OCI-LY1 (cell line): Measurements from ENCODE around the gene MACF1.

Experiments
- H2AFZ ChIP-seq: fragments of 200-600 bp; sonication (generic), shearing (Covaris generic); 2 replicates; pipeline ENCODE4 v1.6.0; 2014; ENCODE audit warnings: antibody characterized with exemption, mild to moderate bottlenecking, low read length
- H3F3A ChIP-seq: fragments of 200-600 bp; sonication (generic), shearing (Covaris generic); 2 replicates; pipeline ENCODE4 v1.6.0; 2014; ENCODE audit warnings: mild to moderate bottlenecking, antibody characterized with exemption, low read length, moderate library complexity; ENCODE audit not compliant: insufficient read depth
- H3K27ac ChIP-seq: fragments of 200-600 bp; sonication (generic); 2 replicates; pipeline ENCODE4 v1.5.1; 2014; ENCODE audit warnings: low read length, mixed run types, mild to moderate bottlenecking, low read depth; ENCODE audit not compliant: poor library complexity, severe bottlenecking
- H3K27me3 ChIP-seq: fragments of 200-600 bp; sonication (generic); 2 replicates; pipeline ENCODE4 v1.6.0; 2014; ENCODE audit warnings: antibody characterized with exemption, mild to moderate bottlenecking, low read length, moderate library complexity; ENCODE audit not compliant: insufficient read depth
- H3K36me3 ChIP-seq: fragments of 200-600 bp; sonication (generic); 2 replicates; pipeline ENCODE4 v1.6.1; 2014; ENCODE audit warnings: mild to moderate bottlenecking, antibody characterized with exemption, low read length, moderate library complexity, mixed read lengths; ENCODE audit not compliant: insufficient read depth
- H3K4me1 ChIP-seq: fragments of 200-600 bp; sonication (generic); 2 replicates; pipeline ENCODE4 v1.5.1; 2014; ENCODE audit warnings: mild to moderate bottlenecking, low read length, moderate library complexity; ENCODE audit not compliant: insufficient read depth, severe bottlenecking
- H3K4me2 ChIP-seq: fragments of 200-600 bp; sonication (generic), shearing (Covaris generic); 2 replicates; pipeline ENCODE4 v1.6.1; 2014; ENCODE audit warnings: low read length
- H3K4me3 ChIP-seq: fragments of 200-600 bp; sonication (generic); 2 replicates; pipeline ENCODE4 v1.5.1; 2014; ENCODE audit warnings: low read length, low read depth, mild to moderate bottlenecking, mixed read lengths; ENCODE audit not compliant: poor library complexity, severe bottlenecking
- H3K79me2 ChIP-seq: fragments of 200-600 bp; shearing (Covaris generic); 2 replicates; pipeline ENCODE4 v1.6.1; 2016; ENCODE audit warnings: mixed run types, low read length, mixed read lengths; ENCODE audit not compliant: insufficient read depth
- H3K9ac ChIP-seq: fragments of 200-600 bp; sonication (generic), shearing (Covaris generic); 2 replicates; pipeline ENCODE4 v1.6.1; 2014; ENCODE audit warnings: mild to moderate bottlenecking, low read length, mixed read lengths
- H3K9me2 ChIP-seq: fragments of 200-600 bp; sonication (generic), shearing (Covaris generic); 2 replicates; pipeline ENCODE4 v1.6.1; 2014; ENCODE audit warnings: low read depth, mild to moderate bottlenecking, low read length, mixed read lengths
- H3K9me3 ChIP-seq: fragments of 200-600 bp; shearing (Covaris generic); 2 replicates; pipeline ENCODE4 v1.6.1; 2014; ENCODE audit warnings: low read length, mixed read lengths
- H4K20me1 ChIP-seq: fragments of 200-600 bp; sonication (generic), shearing (Covaris generic); 2 replicates; pipeline ENCODE4 v1.6.0; 2016; ENCODE audit warnings: mild to moderate bottlenecking, low read length; ENCODE audit not compliant: insufficient read depth
- CTCF ChIP-seq: fragments of 200-600 bp; sonication (generic), shearing (Covaris generic); IDR thresholded peaks from 2 replicates; pipeline ENCODE4 v1.5.1; 2017; ENCODE audit warnings: mild to moderate bottlenecking, antibody characterized with exemption, low read length, moderate library complexity, mixed read lengths
- EZH2 ChIP-seq: fragments of 200-600 bp; sonication (generic), shearing (Covaris generic); IDR thresholded peaks from 2 replicates; pipeline ENCODE4 v1.8.0; 2017; ENCODE audit warnings: borderline replicate concordance, mixed run types, mild to moderate bottlenecking, antibody characterized with exemption, low read length, moderate library complexity, mixed read lengths

The MACF1 gene

GRCh38 chr1:39332828-39333227, 128.3 kb downstream of the MACF1 start:
- Histone ChIP-seq H4K20me1 (no peaks in the 10 kb centered on the region), H3K4me1 (no peaks in the 10 kb centered on the region), H3K4me2 (no peak overlapping the region), H3K9me3 (no peaks in the 10 kb centered on the region), H3K79me2 (no peaks in the 10 kb centered on the region), H3K27me3 (no peaks in the 10 kb centered on the region), H3F3A (no peaks in the 10 kb centered on the region), H3K27ac (no peak overlapping the region), H2AFZ (no peak overlapping the region), H3K9me2 (no peaks in the 10 kb centered on the region), H3K9ac (no peak overlapping the region), H3K4me3 (no peak overlapping the region), H3K36me3 (peaks cover 71% of the 10 kb centered on the region)
- no peak for TF ChIP-seq CTCF
- TF ChIP-seq EZH2 = no peak

GRCh38 chr1:39333296-39333695, 128.8 kb downstream of the MACF1 start:
- H3K9me3 ChIP-seq = no peaks in the 10 kb centered on the region
- no peaks in the 10 kb centered on the region for H3K79me2 ChIP-seq
- H3K9ac ChIP-seq = no peak overlapping the region
- no peaks in the 10 kb centered on the region for H3K9me2 ChIP-seq
- peaks cover 67% of the 10 kb centered on the region for H3K36me3 ChIP-seq
- H4K20me1 ChIP-seq = no peaks in the 10 kb centered on the region
- H3K4me2 ChIP-seq = no peak overlapping the region
- no peak overlapping the region for H2AFZ ChIP-seq
- TF ChIP-seq EZH2 (no peak), CTCF (no peak)
- no peaks in the 10 kb centered on the region for H3K27me3 ChIP-seq
- no peak overlapping the region for H3K27ac ChIP-seq
- no peaks in the 10 kb centered on the region for H3K4me1 ChIP-seq
- no peaks in the 10 kb centered on the region for H3F3A ChIP-seq
- no peak overlapping the region for H3K4me3 ChIP-seq

- Histone ChIP-seq H3K4me1 (no peaks in the 10 kb centered on the region), H3K27me3 (no peaks in the 10 kb centered on the region), H3K9ac (no peak overlapping the region), H3K36me3 (peaks cover 56% of the 10 kb centered on the region), H2AFZ (no peak overlapping the region), H4K20me1 (no peaks in the 10 kb centered on the region), H3K79me2 (no peaks in the 10 kb centered on the region), H3F3A (no peaks in the 10 kb centered on the region), H3K4me2 (no peak overlapping the region), H3K9me3 (no peaks in the 10 kb centered on the region), H3K27ac (no peak overlapping the region), H3K9me2 (no peaks in the 10 kb centered on the region), H3K4me3 (no peak overlapping the region)
- TF ChIP-seq EZH2 = no peak
- no peak for TF ChIP-seq CTCF
These were observed 130.7 kb downstream of the MACF1 start for GRCh38 chr1:39335216-39335615.
